ENCODE measurements around the gene NBPF20. TPM values are rescaled to one million over a fixed set of nuclear protein-coding genes. Genes with fewer than 3 reads are reported as not detected.
"Not testable (repeated sequence)": the region's sequence is repeated elsewhere in the genome, so short reads cannot be mapped to it uniquely, and the experiment has no call there.

The NBPF20 gene
- total RNA-seq, 1 donor from 2014 or later = 2.0 TPM

GRCh38 chr1:145453873-145454823 lies 28.7 kb upstream of the NBPF20 start:
- DNase-seq (ENCODE audit: low spot score in 2 of 2); intact Hi-C loops (cut with DNase I); H3K27me3 ChIP-seq; H3K4me1 ChIP-seq; H3K9me3 ChIP-seq; H3K4me3 ChIP-seq; H3K36me3 ChIP-seq; H3K27ac ChIP-seq: not testable (repeated sequence)

GRCh38 chr1:145452506-145452905 lies 27.1 kb upstream of the NBPF20 start:
- H3K27ac ChIP-seq; H3K4me3 ChIP-seq; intact Hi-C loops (cut with DNase I): not testable (repeated sequence)

GRCh38 chr1:145451914-145452313 lies 26.5 kb upstream of the NBPF20 start:
- H3K4me1 ChIP-seq; H3K27me3 ChIP-seq; H3K4me3 ChIP-seq; intact Hi-C loops (cut with DNase I); H3K27ac ChIP-seq; H3K9me3 ChIP-seq; DNase-seq (ENCODE audit: low spot score in 2 of 2); H3K36me3 ChIP-seq: not testable (repeated sequence)

More at GRCh38 chr1:145452506-145452905, 27.1 kb upstream of the NBPF20 start:
- not testable (repeated sequence) for DNase-seq (ENCODE audit: low spot score in 2 of 2); H3K4me1 ChIP-seq; H3K27me3 ChIP-seq; H3K36me3 ChIP-seq; H3K9me3 ChIP-seq

- H3K36me3 ChIP-seq; intact Hi-C loops (cut with DNase I); H3K9me3 ChIP-seq; H3K27me3 ChIP-seq; H3K27ac ChIP-seq; H3K4me3 ChIP-seq; DNase-seq (ENCODE audit: low spot score in 2 of 2); H3K4me1 ChIP-seq: not testable (repeated sequence)
These were observed 19.8 kb upstream of the NBPF20 start for GRCh38 chr1:145445219-145445618.

GRCh38 chr1:145442340-145442739 lies 16.9 kb upstream of the NBPF20 start:
- H3K27ac ChIP-seq; DNase-seq (ENCODE audit: low spot score in 2 of 2); H3K4me3 ChIP-seq; H3K9me3 ChIP-seq; H3K27me3 ChIP-seq; intact Hi-C loops (cut with DNase I); H3K36me3 ChIP-seq; H3K4me1 ChIP-seq: not testable (repeated sequence)

GRCh38 chr1:145431363-145432256 lies 6.2 kb upstream of the NBPF20 start:
- H3K27ac ChIP-seq; H3K27me3 ChIP-seq; H3K4me1 ChIP-seq; DNase-seq (ENCODE audit: low spot score in 2 of 2); H3K9me3 ChIP-seq; H3K36me3 ChIP-seq; intact Hi-C loops (cut with DNase I): not testable (repeated sequence)
- peak overlapping the region; percentile 21 to 58 for H3K4me3 ChIP-seq

- H3K27ac ChIP-seq; H3K36me3 ChIP-seq; H3K4me3 ChIP-seq; intact Hi-C loops (cut with DNase I); H3K9me3 ChIP-seq; H3K27me3 ChIP-seq; DNase-seq (ENCODE audit: low spot score in 2 of 2); H3K4me1 ChIP-seq: not testable (repeated sequence)
These were observed 5.4 kb upstream of the NBPF20 start for GRCh38 chr1:145430830-145431229.

- H3K27me3 ChIP-seq; intact Hi-C loops (cut with DNase I); H3K27ac ChIP-seq: not testable (repeated sequence)
These were observed 3.9 kb upstream of the NBPF20 start for GRCh38 chr1:145429329-145429728.

GRCh38 chr1:145424612-145425435 lies 579 bp downstream of the NBPF20 start:
- DNase-seq (ENCODE audit: low spot score in 2 of 2); intact Hi-C loops (cut with DNase I): not testable (repeated sequence)
- H3K27ac ChIP-seq = peak overlapping the region in 1 of 2 donors; percentile 50

More at GRCh38 chr1:145429329-145429728, 3.9 kb upstream of the NBPF20 start:
- not testable (repeated sequence) for H3K9me3 ChIP-seq; H3K4me1 ChIP-seq; DNase-seq (ENCODE audit: low spot score in 2 of 2); H3K36me3 ChIP-seq; H3K4me3 ChIP-seq

GRCh38 chr1:145415149-145415548 lies 10.3 kb downstream of the NBPF20 start:
- intact Hi-C loops (cut with DNase I); H3K27me3 ChIP-seq; H3K4me1 ChIP-seq; H3K9me3 ChIP-seq; H3K27ac ChIP-seq; H3K36me3 ChIP-seq; DNase-seq (ENCODE audit: low spot score in 2 of 2); H3K4me3 ChIP-seq: not testable (repeated sequence)

More at GRCh38 chr1:145424612-145425435, 579 bp downstream of the NBPF20 start:
- not testable (repeated sequence) for H3K36me3 ChIP-seq, H3K4me1 ChIP-seq, H3K9me3 ChIP-seq, H3K27me3 ChIP-seq
- peak overlapping the region; percentile 59 to 85 for H3K4me3 ChIP-seq

GRCh38 chr1:145407266-145407665 lies 18.1 kb downstream of the NBPF20 start:
- H3K36me3 ChIP-seq = not testable (repeated sequence)

GRCh38 chr1:145404949-145405348 lies 20.5 kb downstream of the NBPF20 start:
- H3K4me1 ChIP-seq; H3K9me3 ChIP-seq; H3K27ac ChIP-seq; H3K27me3 ChIP-seq; H3K4me3 ChIP-seq; intact Hi-C loops (cut with DNase I); H3K36me3 ChIP-seq; DNase-seq (ENCODE audit: low spot score in 2 of 2): not testable (repeated sequence)

More at GRCh38 chr1:145407266-145407665, 18.1 kb downstream of the NBPF20 start:
- H3K9me3 ChIP-seq; H3K27me3 ChIP-seq; intact Hi-C loops (cut with DNase I); H3K27ac ChIP-seq; H3K4me1 ChIP-seq; DNase-seq (ENCODE audit: low spot score in 2 of 2); H3K4me3 ChIP-seq: not testable (repeated sequence)

GRCh38 chr1:145400701-145401100 lies 24.7 kb downstream of the NBPF20 start:
- H3K27me3 ChIP-seq; DNase-seq (ENCODE audit: low spot score in 2 of 2); H3K4me3 ChIP-seq; intact Hi-C loops (cut with DNase I); H3K36me3 ChIP-seq; H3K4me1 ChIP-seq; H3K27ac ChIP-seq; H3K9me3 ChIP-seq: not testable (repeated sequence)
